HCT116 (cell line): ENCODE measurements around the gene TIMM50. TPM values are rescaled to one million over a fixed set of nuclear protein-coding genes. Genes with fewer than 3 reads are reported as not detected.
A peak's percentile ranks its signal among the peaks of the same experiment; 100 is the strongest.

Source experiments
- ATAC-seq: fragments of 200-7000 bp; cut with Tn5 transposase; 2 replicates; pipeline ENCODE4 v1.9.1; 2020; ENCODE audit warnings: mild to moderate bottlenecking, moderate library complexity
- BruUV-seq: library from RNA; stranded (reverse); fragments of 400-500 nt; replicated peaks from 2 replicates; lab custom pipeline; 2021; lab: Mats Ljungman, UMichigan
- CTCF ChIA-PET: fragments of 300-600 bp; sonication (Branson Sonifier 250); formaldehyde crosslinking; loops from one replicate; lab custom pipeline; 2021; ENCODE audit warnings: antibody characterized with exemption; lab: Charles Lee
- POLR2A ChIA-PET: fragments of 300-600, 350-600 bp; sonication (Branson Sonifier 250); formaldehyde crosslinking; loops from one replicate; lab custom pipeline; 2021; ENCODE audit warnings: antibody characterized with exemption; lab: Charles Lee
- RAD21 ChIA-PET, 2 experiments: fragments of 300-600 bp; sonication (Branson Sonifier 250); formaldehyde crosslinking; loops; one replicate each; lab custom pipeline; 2023; ENCODE audit warnings: low total read pairs in 2 of 2; ENCODE audit not compliant: uncharacterized antibody in 2 of 2, unreplicated experiment in 2 of 2, low non-redundant PET in 1 of 2; lab: Charles Lee
- DNase-seq: peaks from one replicate; pipeline ENCODE4 v3.0.0-alpha.2; 2010; ENCODE audit warnings: low read depth, low spot score
- H2AFZ ChIP-seq: fragments of 200-600 bp; shearing (Covaris generic), sonication (generic); 2 replicates; pipeline ENCODE4 v1.6.1; 2017; ENCODE audit warnings: low read depth, mixed run types, mixed read lengths, antibody characterized with exemption, low read length; ENCODE audit not compliant: poor library complexity, severe bottlenecking
- H3K27ac ChIP-seq: 2 replicates; pipeline ENCODE4 v1.5.1; 2012; ENCODE audit warnings: low read depth, low read length
- H3K27me3 ChIP-seq: fragments of 200-600 bp; sonication (generic); 2 replicates; pipeline ENCODE4 v1.6.1; 2016; ENCODE audit warnings: mixed run types, low read length, mixed read lengths; ENCODE audit not compliant: insufficient read depth
- H3K36me3 ChIP-seq, 2 experiments: fragments of 200-500 bp in 1 of 2; fragments of 200-600 bp in 1 of 2; sonication (Bioruptor generic) in 1 of 2; sonication (generic) in 1 of 2; 2 replicates each; pipeline versions ENCODE4 v1.5.1 to v1.6.1; 2014 to 2016; ENCODE audit warnings: low read length in 2 of 2, inconsistent platforms in 1 of 2, mixed read lengths in 1 of 2, mixed run types in 1 of 2; ENCODE audit not compliant: insufficient read depth in 2 of 2, control insufficient read depth in 1 of 2
- H3K4me1 ChIP-seq, 2 experiments: fragments of 200-600 bp in 1 of 2; sonication (generic) in 1 of 2; 2 replicates each; pipeline versions ENCODE4 v1.5.1 to v1.6.1; 2012 to 2017; ENCODE audit warnings: low read length in 2 of 2, inconsistent platforms in 1 of 2, mild to moderate bottlenecking in 1 of 2, mixed read lengths in 1 of 2, mixed run types in 1 of 2, moderate library complexity in 1 of 2; ENCODE audit not compliant: insufficient read depth in 2 of 2, control insufficient read depth in 1 of 2
- H3K4me2 ChIP-seq: fragments of 200-600 bp; sonication (generic); 2 replicates; pipeline ENCODE4 v1.6.1; 2017; ENCODE audit warnings: mixed run types, low read length, mixed read lengths
- H3K4me3 ChIP-seq, 2 experiments: fragments of 200-600 bp in 1 of 2; sonication (generic) in 1 of 2; replicated peaks in 1 of 2; 2 replicates each; pipeline ENCODE4 v1.5.1; 2011 to 2016; ENCODE audit warnings: low read length in 2 of 2, control low read depth in 1 of 2, low read depth in 1 of 2, mild to moderate bottlenecking in 1 of 2, mixed read lengths in 1 of 2, mixed run types in 1 of 2
- H3K79me2 ChIP-seq: fragments of 200-600 bp; sonication (generic); 2 replicates; pipeline ENCODE4 v1.6.1; 2017; ENCODE audit warnings: mild to moderate bottlenecking, mixed run types, low read length, moderate library complexity, mixed read lengths; ENCODE audit not compliant: insufficient read depth
- H3K9ac ChIP-seq: fragments of 200-600 bp; sonication (generic); 2 replicates; pipeline ENCODE4 v1.6.1; 2016; ENCODE audit warnings: low read length, mixed read lengths
- H3K9me2 ChIP-seq: fragments of 200-600 bp; sonication (generic), shearing (Covaris generic); 2 replicates; pipeline ENCODE4 v1.6.1; 2017; ENCODE audit warnings: mixed run types, mild to moderate bottlenecking, moderate library complexity; ENCODE audit not compliant: insufficient read depth
- H3K9me3 ChIP-seq, 2 experiments: fragments of 200-500 bp in 1 of 2; fragments of 200-600 bp in 1 of 2; sonication (Bioruptor generic) in 1 of 2; sonication (generic) in 1 of 2; 2 replicates each; pipeline ENCODE4 v1.6.1; 2014 to 2017; ENCODE audit warnings: low read length in 2 of 2, mixed read lengths in 2 of 2, inconsistent platforms in 1 of 2, low read depth in 1 of 2, mild to moderate bottlenecking in 1 of 2, mixed run types in 1 of 2, moderate library complexity in 1 of 2; ENCODE audit not compliant: control insufficient read depth in 1 of 2, insufficient read depth in 1 of 2
- H4K20me1 ChIP-seq: fragments of 200-600 bp; sonication (generic), shearing (Covaris generic); 2 replicates; pipeline ENCODE4 v1.6.1; 2017; ENCODE audit warnings: mixed run types, mild to moderate bottlenecking, moderate library complexity; ENCODE audit not compliant: insufficient read depth
- CEBPB ChIP-seq: IDR thresholded peaks from 2 replicates; pipeline ENCODE4 v1.6.1; 2012; ENCODE audit warnings: low read depth
- EGR1 ChIP-seq: IDR thresholded peaks from 2 replicates; pipeline ENCODE4 v1.6.1; 2012; ENCODE audit warnings: low read depth
- FOSL1 ChIP-seq: IDR thresholded peaks from 2 replicates; pipeline ENCODE4 v1.6.1; 2012; ENCODE audit warnings: low read depth
- JUND ChIP-seq: IDR thresholded peaks from 2 replicates; pipeline ENCODE4 v1.6.1; 2012
- RAD21 ChIP-seq: IDR thresholded peaks from 2 replicates; pipeline ENCODE4 v1.6.1; 2012; ENCODE audit warnings: low read depth, mild to moderate bottlenecking
- SP1 ChIP-seq: IDR thresholded peaks from 2 replicates; pipeline ENCODE4 v1.6.1; 2012; ENCODE audit warnings: low read depth
- SRF ChIP-seq: IDR thresholded peaks from 2 replicates; pipeline ENCODE4 v1.6.1; 2012; ENCODE audit warnings: low read depth
- intact Hi-C: fragments of 100-400 bp; cut with micrococcal nuclease; formaldehyde crosslinking; loops from 2 replicates; pipeline ENCODE4 v1.10.0; 2022
- total RNA-seq: library from RNA; stranded (reverse); gene quantifications from one replicate; pipeline ENCODE4 v1.2.1, GENCODE V29; 2021; ENCODE audit not compliant: unreplicated experiment
- TF ChIP-seq, protein P1 (sequence below): IDR thresholded peaks from 2 replicates; pipeline ENCODE4 v1.6.1; 2012
- TF ChIP-seq, protein P2 (sequence below): IDR thresholded peaks from 2 replicates; pipeline ENCODE4 v1.6.1; 2011; ENCODE audit warnings: mild to moderate bottlenecking, low read length, moderate library complexity; ENCODE audit not compliant: insufficient replicate concordance; ENCODE audit errors: extremely low read depth
- TF ChIP-seq, protein P3 (sequence below): IDR thresholded peaks from 2 replicates; pipeline ENCODE4 v1.6.1; 2012; ENCODE audit warnings: low read depth

The TIMM50 gene
- total RNA-seq, 1 experiment from 2014 or later, result 111 TPM

DNA sequence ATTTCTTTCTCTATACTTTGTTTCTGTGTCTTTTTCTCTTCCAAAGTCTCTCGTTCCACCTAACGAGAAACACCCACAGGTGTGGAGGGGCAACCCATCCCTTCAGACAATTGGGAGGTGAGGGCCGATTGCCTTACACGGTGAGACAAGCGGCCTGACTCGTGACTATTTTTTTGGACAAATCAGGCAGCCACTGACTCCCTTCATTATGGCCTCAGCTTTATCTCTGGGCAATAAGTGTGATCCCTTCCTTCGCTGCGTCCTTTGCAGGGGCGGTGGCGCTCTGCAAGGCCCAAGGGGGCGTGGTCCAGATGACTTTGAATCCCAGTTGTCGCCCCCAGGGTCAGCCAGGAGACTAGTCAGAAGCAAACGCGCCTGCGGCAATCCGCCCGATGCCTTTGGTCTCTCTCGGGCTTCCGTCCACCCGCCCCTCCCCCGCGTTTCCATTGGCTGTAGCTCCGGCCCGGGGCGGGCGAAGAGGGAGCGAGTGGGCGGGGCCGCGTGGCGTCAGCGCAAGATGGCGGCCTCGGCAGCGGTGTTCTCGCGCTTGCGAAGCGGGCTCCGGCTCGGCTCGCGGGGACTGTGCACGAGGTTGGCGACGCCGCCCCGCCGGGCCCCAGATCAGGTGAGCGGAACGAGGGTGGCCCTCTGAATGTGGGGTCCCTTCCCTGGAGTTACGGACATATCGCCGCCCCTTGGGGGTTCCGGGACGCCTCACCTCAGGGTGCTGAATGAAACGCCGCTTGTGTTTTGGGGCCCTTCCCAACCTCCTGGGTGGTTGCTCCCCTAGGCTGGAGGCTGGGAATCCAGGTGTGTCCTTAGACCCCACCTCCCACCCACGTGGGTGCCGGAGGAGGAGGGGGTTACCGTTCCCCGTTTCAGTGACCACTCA, at the start of gene TIMM50 (continued):
- TF ChIP-seq, protein P1, sequence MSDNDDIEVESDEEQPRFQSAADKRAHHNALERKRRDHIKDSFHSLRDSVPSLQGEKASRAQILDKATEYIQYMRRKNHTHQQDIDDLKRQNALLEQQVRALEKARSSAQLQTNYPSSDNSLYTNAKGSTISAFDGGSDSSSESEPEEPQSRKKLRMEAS, result peak; percentile 88
- TF ChIP-seq JUND (no peak), SP1 (peak; percentile 97)
- TF ChIP-seq, protein P2, sequence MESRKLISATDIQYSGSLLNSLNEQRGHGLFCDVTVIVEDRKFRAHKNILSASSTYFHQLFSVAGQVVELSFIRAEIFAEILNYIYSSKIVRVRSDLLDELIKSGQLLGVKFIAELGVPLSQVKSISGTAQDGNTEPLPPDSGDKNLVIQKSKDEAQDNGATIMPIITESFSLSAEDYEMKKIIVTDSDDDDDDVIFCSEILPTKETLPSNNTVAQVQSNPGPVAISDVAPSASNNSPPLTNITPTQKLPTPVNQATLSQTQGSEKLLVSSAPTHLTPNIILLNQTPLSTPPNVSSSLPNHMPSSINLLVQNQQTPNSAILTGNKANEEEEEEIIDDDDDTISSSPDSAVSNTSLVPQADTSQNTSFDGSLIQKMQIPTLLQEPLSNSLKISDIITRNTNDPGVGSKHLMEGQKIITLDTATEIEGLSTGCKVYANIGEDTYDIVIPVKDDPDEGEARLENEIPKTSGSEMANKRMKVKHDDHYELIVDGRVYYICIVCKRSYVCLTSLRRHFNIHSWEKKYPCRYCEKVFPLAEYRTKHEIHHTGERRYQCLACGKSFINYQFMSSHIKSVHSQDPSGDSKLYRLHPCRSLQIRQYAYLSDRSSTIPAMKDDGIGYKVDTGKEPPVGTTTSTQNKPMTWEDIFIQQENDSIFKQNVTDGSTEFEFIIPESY, result peak; percentile 70

DNA sequence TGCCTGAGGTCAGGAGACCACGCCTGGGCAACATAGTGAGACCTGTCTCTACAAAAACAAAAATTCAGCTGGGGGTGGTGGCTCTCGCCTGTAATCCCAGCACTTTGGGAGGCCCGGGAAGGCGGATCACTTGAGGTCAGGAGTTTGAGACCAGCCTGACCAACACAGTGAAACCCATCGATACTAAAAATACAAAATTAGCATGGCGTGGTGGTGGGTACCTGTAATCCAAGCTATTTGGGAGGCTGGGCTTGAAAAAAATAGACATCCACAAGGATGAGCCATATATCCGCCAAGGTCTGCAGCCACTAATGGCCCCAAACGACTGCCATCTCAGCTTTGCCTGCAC, 48.0 kb upstream of the TIMM50 start:
- Histone ChIP-seq H3K4me1 (peaks cover 64 to 85% of the 10 kb centered on the region in 2 experiments), H3K4me2 (peak overlapping the region; percentile 92), H4K20me1 (peaks cover 13% of the 10 kb centered on the region; the same call in 1 of the 2 replicates), H2AFZ (no peak overlapping the region), H3K27ac (peak overlapping the region; percentile 84), H3K27me3 (no peaks in the 10 kb centered on the region), H3K9me2 (no peaks in the 10 kb centered on the region), H3K79me2 (peaks cover 36% of the 10 kb centered on the region), H3K4me3 (no peak overlapping the region), H3K9ac (peak overlapping the region; percentile 100), H3K36me3 (peaks cover 26 to 34% of the 10 kb centered on the region in 2 experiments; a peak in 3 of 4 replicates), H3K9me3 (no peaks in the 10 kb centered on the region)
- intact Hi-C loops, result no loop called here
- BruUV-seq, result no TSS peak
- POLR2A ChIA-PET, result interaction anchor here (0.7 to 1.4 kb wide), 3 partner anchors 23 to 96 kb away, joined by 3 to 4 read pairs (median 3); no protein-coding TSS in a partner anchor
- RAD21 ChIA-PET, result no interaction called here
- ATAC-seq (no peak), DNase-seq (no peak)
- TF ChIP-seq, protein P2, result no peak
- TF ChIP-seq RAD21 (no peak), SRF (no peak), EGR1 (no peak), FOSL1 (no peak), CEBPB (no peak)
- TF ChIP-seq, protein P3, sequence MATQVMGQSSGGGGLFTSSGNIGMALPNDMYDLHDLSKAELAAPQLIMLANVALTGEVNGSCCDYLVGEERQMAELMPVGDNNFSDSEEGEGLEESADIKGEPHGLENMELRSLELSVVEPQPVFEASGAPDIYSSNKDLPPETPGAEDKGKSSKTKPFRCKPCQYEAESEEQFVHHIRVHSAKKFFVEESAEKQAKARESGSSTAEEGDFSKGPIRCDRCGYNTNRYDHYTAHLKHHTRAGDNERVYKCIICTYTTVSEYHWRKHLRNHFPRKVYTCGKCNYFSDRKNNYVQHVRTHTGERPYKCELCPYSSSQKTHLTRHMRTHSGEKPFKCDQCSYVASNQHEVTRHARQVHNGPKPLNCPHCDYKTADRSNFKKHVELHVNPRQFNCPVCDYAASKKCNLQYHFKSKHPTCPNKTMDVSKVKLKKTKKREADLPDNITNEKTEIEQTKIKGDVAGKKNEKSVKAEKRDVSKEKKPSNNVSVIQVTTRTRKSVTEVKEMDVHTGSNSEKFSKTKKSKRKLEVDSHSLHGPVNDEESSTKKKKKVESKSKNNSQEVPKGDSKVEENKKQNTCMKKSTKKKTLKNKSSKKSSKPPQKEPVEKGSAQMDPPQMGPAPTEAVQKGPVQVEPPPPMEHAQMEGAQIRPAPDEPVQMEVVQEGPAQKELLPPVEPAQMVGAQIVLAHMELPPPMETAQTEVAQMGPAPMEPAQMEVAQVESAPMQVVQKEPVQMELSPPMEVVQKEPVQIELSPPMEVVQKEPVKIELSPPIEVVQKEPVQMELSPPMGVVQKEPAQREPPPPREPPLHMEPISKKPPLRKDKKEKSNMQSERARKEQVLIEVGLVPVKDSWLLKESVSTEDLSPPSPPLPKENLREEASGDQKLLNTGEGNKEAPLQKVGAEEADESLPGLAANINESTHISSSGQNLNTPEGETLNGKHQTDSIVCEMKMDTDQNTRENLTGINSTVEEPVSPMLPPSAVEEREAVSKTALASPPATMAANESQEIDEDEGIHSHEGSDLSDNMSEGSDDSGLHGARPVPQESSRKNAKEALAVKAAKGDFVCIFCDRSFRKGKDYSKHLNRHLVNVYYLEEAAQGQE, result no peak
- CTCF ChIA-PET, result no interaction called here
